ENCODE measurements around the gene IGF1R. TPM values are rescaled to one million over a fixed set of nuclear protein-coding genes. Genes with fewer than 3 reads are reported as not detected.

Gene IGF1R
- total RNA-seq, 4 donors from 2014 or later: 51.5 to 146 (median 89.6) TPM

- peaks cover 31 to 47% of the 10 kb centered on the region in 2 donors for H3K4me1 ChIP-seq
- no peaks in the 10 kb centered on the region for H3K27me3 ChIP-seq
- DNase-seq: no peak
- H3K4me3 ChIP-seq (replicated peaks in 1 of 3): no peak overlapping the region
- TF ChIP-seq, protein P1, sequence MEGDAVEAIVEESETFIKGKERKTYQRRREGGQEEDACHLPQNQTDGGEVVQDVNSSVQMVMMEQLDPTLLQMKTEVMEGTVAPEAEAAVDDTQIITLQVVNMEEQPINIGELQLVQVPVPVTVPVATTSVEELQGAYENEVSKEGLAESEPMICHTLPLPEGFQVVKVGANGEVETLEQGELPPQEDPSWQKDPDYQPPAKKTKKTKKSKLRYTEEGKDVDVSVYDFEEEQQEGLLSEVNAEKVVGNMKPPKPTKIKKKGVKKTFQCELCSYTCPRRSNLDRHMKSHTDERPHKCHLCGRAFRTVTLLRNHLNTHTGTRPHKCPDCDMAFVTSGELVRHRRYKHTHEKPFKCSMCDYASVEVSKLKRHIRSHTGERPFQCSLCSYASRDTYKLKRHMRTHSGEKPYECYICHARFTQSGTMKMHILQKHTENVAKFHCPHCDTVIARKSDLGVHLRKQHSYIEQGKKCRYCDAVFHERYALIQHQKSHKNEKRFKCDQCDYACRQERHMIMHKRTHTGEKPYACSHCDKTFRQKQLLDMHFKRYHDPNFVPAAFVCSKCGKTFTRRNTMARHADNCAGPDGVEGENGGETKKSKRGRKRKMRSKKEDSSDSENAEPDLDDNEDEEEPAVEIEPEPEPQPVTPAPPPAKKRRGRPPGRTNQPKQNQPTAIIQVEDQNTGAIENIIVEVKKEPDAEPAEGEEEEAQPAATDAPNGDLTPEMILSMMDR (IDR thresholded peaks at IDR 0.05): no peak
- no peak for TF ChIP-seq POLR2A (IDR thresholded peaks at IDR 0.05)
- WGBS, 2 donors: 88 to 92% methylated on average over 10 of the region's 10 CpGs
- intact Hi-C loops (cut with DNase I): no loop called here
- H3K36me3 ChIP-seq: peaks cover 4 to 13% of the 10 kb centered on the region in 2 donors
- H3K27ac ChIP-seq: peak overlapping the region in 2 of 3 donors; percentile 59 to 77
- no peaks in the 10 kb centered on the region for H3K9me3 ChIP-seq
Observed at GRCh38 chr15:98708037-98708590, 59.8 kb downstream of the IGF1R start.

DNA sequence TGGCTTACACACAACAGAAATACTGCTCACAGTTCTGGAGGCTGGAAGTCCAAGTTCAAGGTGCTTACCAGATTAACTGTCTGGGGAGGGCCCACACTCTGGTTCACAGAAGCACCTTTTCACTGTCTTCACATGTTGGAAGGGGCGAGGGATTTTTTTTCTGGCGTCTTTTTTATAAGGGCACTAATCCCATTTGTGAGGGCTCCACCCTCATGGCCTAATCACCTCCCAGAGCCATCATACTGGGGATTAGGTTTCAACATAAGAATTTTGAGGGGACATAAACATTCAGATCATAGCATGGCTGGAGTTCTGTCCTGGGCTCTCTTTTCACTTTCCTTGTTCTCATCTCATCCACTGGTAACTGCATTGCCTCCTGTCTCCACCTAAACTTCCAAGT, 63.5 kb downstream of the IGF1R start:
- H3K4me3 ChIP-seq (replicated peaks in 1 of 3): no peak overlapping the region
- H3K4me1 ChIP-seq: peaks cover 53 to 66% of the 10 kb centered on the region in 2 donors
- intact Hi-C loops (cut with DNase I): no loop called here
- H3K27ac ChIP-seq: no peak overlapping the region
- H3K36me3 ChIP-seq: peaks cover 4 to 13% of the 10 kb centered on the region in 2 donors
- H3K27me3 ChIP-seq: no peaks in the 10 kb centered on the region
- no peak for TF ChIP-seq POLR2A (IDR thresholded peaks at IDR 0.05)
- TF ChIP-seq, protein P1 (IDR thresholded peaks at IDR 0.05): no peak
- 95 to 100% methylated on average over 2 of the region's 2 CpGs for WGBS, 2 donors
- DNase-seq: no peak
- no peaks in the 10 kb centered on the region for H3K9me3 ChIP-seq

DNA sequence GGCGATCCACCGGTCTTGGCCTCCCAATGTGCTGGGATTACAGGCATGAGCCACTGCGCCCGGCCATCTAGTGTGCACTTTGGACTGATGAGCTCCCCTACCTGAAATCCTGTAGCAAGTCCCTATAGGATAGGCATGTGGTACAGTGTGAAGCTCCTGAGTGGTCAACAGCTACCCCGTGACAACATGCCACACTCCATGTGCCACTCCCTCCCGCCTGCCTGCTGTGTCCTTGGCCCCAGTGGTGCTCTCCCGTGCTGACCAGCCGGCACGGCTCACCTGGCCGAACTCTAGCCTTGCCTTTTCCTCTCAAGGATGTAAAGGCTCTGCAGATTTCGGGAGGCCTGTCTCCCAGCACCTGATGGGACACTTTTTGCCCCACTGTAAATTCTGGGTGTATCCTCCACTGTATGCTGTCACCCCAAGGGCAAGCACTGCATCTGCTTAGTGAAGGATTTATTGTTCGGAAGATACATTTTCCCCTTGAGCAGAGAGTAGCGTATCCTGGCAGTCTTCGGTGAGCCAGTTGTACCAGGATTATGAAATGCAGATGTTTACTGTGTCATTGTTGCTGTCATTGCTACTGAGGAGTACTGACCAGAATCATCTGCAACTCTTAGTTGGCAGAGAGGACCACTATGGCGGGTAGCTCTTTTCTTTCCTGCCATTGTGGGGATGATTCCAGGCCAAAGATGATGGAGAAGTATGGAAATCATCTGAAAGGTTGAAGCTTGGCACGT, 64.7 kb downstream of the IGF1R start:
- WGBS, 2 donors: 93 to 95% methylated on average over 11 to 16 of the region's 16 CpGs
- intact Hi-C loops (cut with DNase I): no loop called here
- Histone ChIP-seq H3K4me3 (replicated peaks in 1 of 3) (no peak overlapping the region), H3K4me1 (peaks cover 56 to 65% of the 10 kb centered on the region in 2 donors), H3K9me3 (no peaks in the 10 kb centered on the region), H3K36me3 (peaks cover 0 to 5% of the 10 kb centered on the region in 2 donors), H3K27me3 (no peaks in the 10 kb centered on the region), H3K27ac (peak overlapping the region in 2 of 3 donors; percentile 9 to 11)
- TF ChIP-seq, protein P1 (IDR thresholded peaks at IDR 0.05): no peak
- TF ChIP-seq POLR2A (IDR thresholded peaks at IDR 0.05): no peak
- DNase-seq: no peak

DNA sequence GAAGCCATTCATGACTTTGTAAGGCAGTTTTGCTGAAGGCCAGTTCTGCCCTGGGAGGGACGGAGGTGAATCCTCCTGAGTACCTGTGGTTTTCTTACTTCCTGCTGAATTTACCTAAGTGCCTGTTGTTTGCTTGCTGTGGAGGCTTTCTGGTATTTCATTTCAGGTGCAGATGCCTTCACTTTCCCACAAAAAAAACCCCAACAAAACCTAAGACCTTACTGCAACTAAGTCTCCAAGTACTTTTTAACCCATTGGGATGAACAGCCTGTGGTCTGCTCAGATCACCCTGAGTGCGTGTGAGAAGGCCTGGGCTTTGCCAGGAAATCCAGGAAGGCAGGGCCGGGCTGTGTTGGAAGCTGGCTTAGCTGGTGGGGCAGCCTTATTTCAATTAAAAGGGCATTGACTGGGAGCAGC, 65.3 kb downstream of the IGF1R start:
- Histone ChIP-seq H3K4me3 (replicated peaks in 1 of 3) (no peak overlapping the region), H3K27ac (peak overlapping the region in 2 of 3 donors; percentile 9 to 11), H3K9me3 (no peaks in the 10 kb centered on the region), H3K4me1 (peaks cover 56 to 65% of the 10 kb centered on the region in 2 donors), H3K27me3 (no peaks in the 10 kb centered on the region), H3K36me3 (no peaks in the 10 kb centered on the region)
- intact Hi-C loops (cut with DNase I): no loop called here
- peak; percentile 40 to 49 for DNase-seq
- no peak for TF ChIP-seq POLR2A (IDR thresholded peaks at IDR 0.05)
- TF ChIP-seq, protein P1 (IDR thresholded peaks at IDR 0.05): no peak
- 53 to 68% methylated on average over 2 to 3 of the region's 3 CpGs for WGBS, 2 donors

GRCh38 chr15:98714922-98715321, 66.6 kb downstream of the IGF1R start:
- no peak for TF ChIP-seq POLR2A (IDR thresholded peaks at IDR 0.05)
- TF ChIP-seq, protein P1 (IDR thresholded peaks at IDR 0.05): no peak
- intact Hi-C loops (cut with DNase I): no loop called here
- peaks cover 54 to 65% of the 10 kb centered on the region in 2 donors for H3K4me1 ChIP-seq

More at GRCh38 chr15:98714922-98715321, 66.6 kb downstream of the IGF1R start:
- no peaks in the 10 kb centered on the region for H3K27me3 ChIP-seq
- no peaks in the 10 kb centered on the region for H3K36me3 ChIP-seq
- H3K27ac ChIP-seq: peak overlapping the region in 1 of 3 donors; percentile 10
- no peak for DNase-seq
- H3K4me3 ChIP-seq (replicated peaks in 1 of 3): no peak overlapping the region
- H3K9me3 ChIP-seq: no peaks in the 10 kb centered on the region
- WGBS, 2 donors: 88 to 96% methylated on average over 7 of the region's 7 CpGs
